IPS DF 6.9 (cell line): ENCODE results near the gene CATSPERZ.

Source experiments
- DNase-seq: peaks from one replicate; pipeline ENCODE4 v3.0.0-alpha.2; 2013; ENCODE audit warnings: low read depth, low spot score
- H3K27ac ChIP-seq: one replicate; pipeline ENCODE4 v1.5.1; 2013; ENCODE audit warnings: low read length, control low read depth
- H3K27me3 ChIP-seq: 2 replicates; pipeline ENCODE4 v1.6.1; 2013; ENCODE audit warnings: mild to moderate bottlenecking, low read length; ENCODE audit not compliant: control insufficient read depth, insufficient read depth
- H3K36me3 ChIP-seq: 2 replicates; pipeline ENCODE4 v1.6.1; 2013; ENCODE audit warnings: low read length; ENCODE audit not compliant: control insufficient read depth, insufficient read depth
- H3K4me1 ChIP-seq: 2 replicates; pipeline ENCODE4 v1.6.1; 2013; ENCODE audit warnings: low read length; ENCODE audit not compliant: control insufficient read depth, insufficient read depth
- H3K4me3 ChIP-seq: 2 replicates; pipeline ENCODE4 v1.5.1; 2013; ENCODE audit warnings: mild to moderate bottlenecking, low read length
- H3K9me3 ChIP-seq: 2 replicates; pipeline ENCODE4 v1.6.1; 2013; ENCODE audit warnings: low read length, inconsistent platforms; ENCODE audit not compliant: control insufficient read depth, insufficient read depth
- whole genome bisulfite sequencing: extraction: QIAGEN DNeasy Blood & Tissue Kit; methylation state at CpG from one replicate; pipeline ENCODE4 v1.1.7; 2013; ENCODE audit warnings: mixed read lengths, missing lambda C conversion rate; ENCODE audit not compliant: insufficient read length, insufficient coverage; 5-methylcytosine and 5-hydroxymethylcytosine counted together

Gene CATSPERZ

GRCh38 chr11:64344787-64345186, 44.6 kb downstream of the CATSPERZ start:
- H3K4me3 ChIP-seq = no peak overlapping the region
- H3K27me3 ChIP-seq = no peaks in the 10 kb centered on the region
- H3K27ac ChIP-seq = no peak overlapping the region
- H3K9me3 ChIP-seq = no peaks in the 10 kb centered on the region
- no peak for DNase-seq
- H3K36me3 ChIP-seq = no peaks in the 10 kb centered on the region
- peaks cover 8% of the 10 kb centered on the region for H3K4me1 ChIP-seq
- no CpG with 5 or more reads among the region's 28 CpGs for WGBS

GRCh38 chr11:64347193-64347867, 47.2 kb downstream of the CATSPERZ start:
- Histone ChIP-seq H3K36me3 (no peaks in the 10 kb centered on the region), H3K27ac (no peak overlapping the region), H3K4me3 (no peak overlapping the region), H3K9me3 (no peaks in the 10 kb centered on the region), H3K4me1 (peaks cover 3% of the 10 kb centered on the region), H3K27me3 (no peaks in the 10 kb centered on the region)
- no peak for DNase-seq
- no CpG with 5 or more reads among the region's 12 CpGs for WGBS

GRCh38 chr11:64348383-64349024, 48.3 kb downstream of the CATSPERZ start:
- Histone ChIP-seq H3K4me3 (no peak overlapping the region), H3K9me3 (no peaks in the 10 kb centered on the region), H3K4me1 (no peaks in the 10 kb centered on the region; the same call in 1 of the 2 replicates), H3K27me3 (no peaks in the 10 kb centered on the region), H3K36me3 (no peaks in the 10 kb centered on the region), H3K27ac (no peak overlapping the region)
- no peak for DNase-seq
- no CpG with 5 or more reads among the region's 14 CpGs for WGBS

GRCh38 chr11:64349025-64349387, 48.8 kb downstream of the CATSPERZ start:
- Histone ChIP-seq H3K27ac (no peak overlapping the region), H3K4me1 (no peaks in the 10 kb centered on the region; the same call in 1 of the 2 replicates), H3K36me3 (no peaks in the 10 kb centered on the region), H3K9me3 (no peaks in the 10 kb centered on the region), H3K27me3 (no peaks in the 10 kb centered on the region), H3K4me3 (no peak overlapping the region)
- DNase-seq = no peak
- WGBS = no CpG with 5 or more reads among the region's 7 CpGs

- H3K27ac ChIP-seq = no peak overlapping the region
- no peaks in the 10 kb centered on the region for H3K9me3 ChIP-seq
- WGBS = no CpG with 5 or more reads among the region's 11 CpGs
- no peak overlapping the region for H3K4me3 ChIP-seq
- no peaks in the 10 kb centered on the region; the same call in 1 of the 2 replicates for H3K4me1 ChIP-seq
- DNase-seq = no peak
- no peaks in the 10 kb centered on the region for H3K27me3 ChIP-seq
- H3K36me3 ChIP-seq = no peaks in the 10 kb centered on the region
Measured at GRCh38 chr11:64349404-64349803, 49.2 kb downstream of the CATSPERZ start.

GRCh38 chr11:64351136-64351631, 51.0 kb downstream of the CATSPERZ start:
- H3K27ac ChIP-seq = no peak overlapping the region
- H3K4me3 ChIP-seq = no peak overlapping the region
- H3K27me3 ChIP-seq = no peaks in the 10 kb centered on the region
- H3K9me3 ChIP-seq = no peaks in the 10 kb centered on the region
- peaks cover 5% of the 10 kb centered on the region for H3K4me1 ChIP-seq
- H3K36me3 ChIP-seq = no peaks in the 10 kb centered on the region
- DNase-seq = no peak
- WGBS = no CpG with 5 or more reads among the region's 18 CpGs

GRCh38 chr11:64352099-64352994, 52.2 kb downstream of the CATSPERZ start:
- DNase-seq = no peak
- Histone ChIP-seq H3K9me3 (no peaks in the 10 kb centered on the region), H3K27ac (no peak overlapping the region), H3K27me3 (no peaks in the 10 kb centered on the region), H3K4me1 (peaks cover 5% of the 10 kb centered on the region), H3K4me3 (no peak overlapping the region), H3K36me3 (no peaks in the 10 kb centered on the region)
- WGBS = no CpG with 5 or more reads among the region's 33 CpGs

GRCh38 chr11:64352995-64353714, 53.0 kb downstream of the CATSPERZ start:
- Histone ChIP-seq H3K27me3 (no peaks in the 10 kb centered on the region), H3K9me3 (no peaks in the 10 kb centered on the region), H3K27ac (no peak overlapping the region), H3K4me3 (no peak overlapping the region), H3K36me3 (no peaks in the 10 kb centered on the region), H3K4me1 (peaks cover 5% of the 10 kb centered on the region)
- no CpG with 5 or more reads among the region's 34 CpGs for WGBS
- DNase-seq = no peak

- no CpG with 5 or more reads among the region's 20 CpGs for WGBS
- H3K27me3 ChIP-seq = no peaks in the 10 kb centered on the region
- no peak overlapping the region for H3K27ac ChIP-seq
- no peaks in the 10 kb centered on the region for H3K36me3 ChIP-seq
- no peak overlapping the region for H3K4me3 ChIP-seq
- H3K4me1 ChIP-seq = peaks cover 6% of the 10 kb centered on the region
- DNase-seq = no peak
- H3K9me3 ChIP-seq = no peaks in the 10 kb centered on the region
Measured at GRCh38 chr11:64353715-64354506, 53.8 kb downstream of the CATSPERZ start.
